ENCODE measurements around the gene ZDHHC21. TPM values are rescaled to one million over a fixed set of nuclear protein-coding genes. Genes with fewer than 3 reads are reported as not detected.

The ZDHHC21 gene
- total RNA-seq, 4 donors from 2014 or later, result 17.5 to 34.6 (median 18.9) TPM

GRCh38 chr9:14722391-14723035 is 29.3 kb upstream of the ZDHHC21 start, which contains the start of gene CER1:
Gene CER1, minus strand, starts transcription at chr9:14722733. Its CDS starts 61 bp downstream, at chr9:14722672.
- no peaks in the 10 kb centered on the region for H3K27me3 ChIP-seq
- no peaks in the 10 kb centered on the region for H3K4me1 ChIP-seq
- intact Hi-C loops (cut with DNase I), result no loop called here
- no peak within 1 kb of the TSS for H3K4me3 ChIP-seq (replicated peaks in 1 of 3)
- H3K9me3 ChIP-seq, result no peaks in the 10 kb centered on the region
- DNase-seq, result no peak
- H3K27ac ChIP-seq, result no peak within 1 kb of the TSS
- H3K36me3 ChIP-seq, result no peaks in the 10 kb centered on the region
- WGBS, 2 donors, result 45 to 54% methylated on average over 7 of the region's 7 CpGs
- TF ChIP-seq CTCF (IDR thresholded peaks at IDR 0.05), result no peak
- TF ChIP-seq POLR2A (IDR thresholded peaks at IDR 0.05), result no peak

- no peaks in the 10 kb centered on the region for H3K9me3 ChIP-seq
- intact Hi-C loops (cut with DNase I), result no loop called here
- no peaks in the 10 kb centered on the region for H3K27me3 ChIP-seq
- H3K27ac ChIP-seq, result no peak overlapping the region
- no peak for TF ChIP-seq CTCF (IDR thresholded peaks at IDR 0.05)
- TF ChIP-seq POLR2A (IDR thresholded peaks at IDR 0.05), result no peak
- 73% methylated on average over 8 of the region's 8 CpGs for WGBS, 2 donors
- no peak for DNase-seq
- no peaks in the 10 kb centered on the region for H3K36me3 ChIP-seq
- no peak overlapping the region for H3K4me3 ChIP-seq (replicated peaks in 1 of 3)
- no peaks in the 10 kb centered on the region for H3K4me1 ChIP-seq
Measured at GRCh38 chr9:14719231-14719923, 26.1 kb upstream of the ZDHHC21 start.

- 72 to 79% methylated on average over 4 of the region's 4 CpGs for WGBS, 2 donors
- H3K27me3 ChIP-seq, result no peaks in the 10 kb centered on the region
- H3K27ac ChIP-seq, result no peak overlapping the region
- H3K36me3 ChIP-seq, result no peaks in the 10 kb centered on the region
- no peaks in the 10 kb centered on the region for H3K4me1 ChIP-seq
- DNase-seq, result no peak
- TF ChIP-seq POLR2A (IDR thresholded peaks at IDR 0.05) (no peak), CTCF (IDR thresholded peaks at IDR 0.05) (no peak)
- intact Hi-C loops (cut with DNase I), result no loop called here
- no peaks in the 10 kb centered on the region for H3K9me3 ChIP-seq
- no peak overlapping the region for H3K4me3 ChIP-seq (replicated peaks in 1 of 3)
Measured at GRCh38 chr9:14715102-14715501, 21.9 kb upstream of the ZDHHC21 start.

- Histone ChIP-seq H3K27me3 (no peaks in the 10 kb centered on the region), H3K9me3 (no peaks in the 10 kb centered on the region), H3K4me3 (replicated peaks in 1 of 3) (no peak overlapping the region), H3K4me1 (no peaks in the 10 kb centered on the region), H3K36me3 (no peaks in the 10 kb centered on the region), H3K27ac (no peak overlapping the region)
- DNase-seq, result no peak
- TF ChIP-seq CTCF (IDR thresholded peaks at IDR 0.05) (no peak), POLR2A (IDR thresholded peaks at IDR 0.05) (no peak)
- 84 to 87% methylated on average over 3 of the region's 3 CpGs for WGBS, 2 donors
- intact Hi-C loops (cut with DNase I), result no loop called here
Measured at GRCh38 chr9:14713187-14713767, 20.0 kb upstream of the ZDHHC21 start.

GRCh38 chr9:14710804-14711203 is 17.6 kb upstream of the ZDHHC21 start:
- H3K4me3 ChIP-seq (replicated peaks in 1 of 3), result no peak overlapping the region
- TF ChIP-seq POLR2A (IDR thresholded peaks at IDR 0.05) (no peak), CTCF (IDR thresholded peaks at IDR 0.05) (no peak)
- no peak overlapping the region for H3K27ac ChIP-seq
- no peaks in the 10 kb centered on the region for H3K27me3 ChIP-seq
- intact Hi-C loops (cut with DNase I), result no loop called here
- no peaks in the 10 kb centered on the region for H3K4me1 ChIP-seq
- H3K9me3 ChIP-seq, result no peaks in the 10 kb centered on the region
- DNase-seq, result no peak
- no peaks in the 10 kb centered on the region for H3K36me3 ChIP-seq

Data from thyroid gland (tissue), 4 donors.